GM06990 (cell line): ENCODE measurements around the gene RHCG.

Experiments
- DNase-seq: peaks from one replicate; pipeline ENCODE4 v3.0.0-alpha.2; 2011; ENCODE audit not compliant: insufficient read length; ENCODE audit errors: extremely low read depth
- H3K27me3 ChIP-seq: replicated peaks from 2 replicates; pipeline ENCODE4 v1.6.0; 2011; ENCODE audit warnings: low read length; ENCODE audit not compliant: control insufficient read depth, insufficient read depth
- H3K36me3 ChIP-seq: 2 replicates; pipeline ENCODE4 v1.5.1; 2011; ENCODE audit warnings: low read length; ENCODE audit not compliant: control insufficient read depth, insufficient read depth
- H3K4me3 ChIP-seq: replicated peaks from 2 replicates; pipeline ENCODE4 v1.5.1; 2011; ENCODE audit warnings: low read depth, mild to moderate bottlenecking, control low read depth, low read length
- CTCF ChIP-seq: IDR thresholded peaks from 2 replicates; pipeline ENCODE4 v1.5.1; 2011; ENCODE audit warnings: low read length, control low read depth, mild to moderate bottlenecking, inconsistent platforms; ENCODE audit not compliant: insufficient read depth, poor library complexity, severe bottlenecking

Gene RHCG

DNA sequence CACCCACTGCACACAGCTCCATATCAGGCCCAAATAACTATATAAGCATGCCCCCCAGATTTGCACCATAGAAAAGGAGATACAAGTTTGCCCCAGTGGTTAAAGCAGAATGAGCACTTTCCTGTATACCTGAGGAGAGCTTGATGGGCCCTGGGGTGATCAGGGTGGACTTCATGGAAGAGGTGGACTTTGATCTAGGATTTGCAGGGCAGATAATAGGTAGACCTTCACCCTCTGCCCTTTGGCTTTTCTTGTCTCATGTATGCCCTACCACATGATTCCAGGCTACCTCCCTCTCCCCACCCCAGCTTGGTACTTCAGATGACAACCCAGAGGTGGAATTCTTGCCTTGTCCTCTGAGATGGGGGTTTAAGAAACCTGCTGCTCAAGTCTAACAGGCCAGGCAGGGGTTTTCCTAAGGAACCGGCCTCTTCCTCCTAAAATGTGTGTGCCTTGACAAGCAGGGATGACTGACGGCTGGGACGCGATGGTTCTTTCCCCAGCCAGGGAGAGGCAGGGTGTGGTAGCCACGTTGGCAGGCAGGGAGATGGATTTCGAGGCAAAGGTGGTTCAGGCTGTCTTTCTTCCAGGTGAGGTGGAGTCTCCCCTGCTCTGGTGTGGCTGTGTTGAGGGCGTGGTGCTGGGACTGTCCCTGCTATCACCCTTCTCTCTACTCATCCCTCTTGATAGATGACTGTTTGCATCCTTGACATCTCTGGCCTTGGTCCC is 6.6 kb upstream of the RHCG start:
- no peak for TF ChIP-seq CTCF
- DNase-seq, result no peak
- H3K27me3 ChIP-seq, result no peaks in the 10 kb centered on the region; the same call in 1 of the 2 replicates
- H3K4me3 ChIP-seq, result no peak overlapping the region
- no peaks in the 10 kb centered on the region for H3K36me3 ChIP-seq

GRCh38 chr15:89501646-89502045 is 5.3 kb upstream of the RHCG start:
- Histone ChIP-seq H3K27me3 (no peaks in the 10 kb centered on the region; the same call in 1 of the 2 replicates), H3K36me3 (no peaks in the 10 kb centered on the region), H3K4me3 (no peak overlapping the region)
- no peak for TF ChIP-seq CTCF
- DNase-seq, result no peak

GRCh38 chr15:89500397-89501270 is 4.3 kb upstream of the RHCG start:
- DNase-seq, result no peak
- H3K36me3 ChIP-seq, result no peaks in the 10 kb centered on the region
- peaks cover 3% of the 10 kb centered on the region for H3K27me3 ChIP-seq
- TF ChIP-seq CTCF, result peak; percentile 69
- no peak overlapping the region for H3K4me3 ChIP-seq

DNA sequence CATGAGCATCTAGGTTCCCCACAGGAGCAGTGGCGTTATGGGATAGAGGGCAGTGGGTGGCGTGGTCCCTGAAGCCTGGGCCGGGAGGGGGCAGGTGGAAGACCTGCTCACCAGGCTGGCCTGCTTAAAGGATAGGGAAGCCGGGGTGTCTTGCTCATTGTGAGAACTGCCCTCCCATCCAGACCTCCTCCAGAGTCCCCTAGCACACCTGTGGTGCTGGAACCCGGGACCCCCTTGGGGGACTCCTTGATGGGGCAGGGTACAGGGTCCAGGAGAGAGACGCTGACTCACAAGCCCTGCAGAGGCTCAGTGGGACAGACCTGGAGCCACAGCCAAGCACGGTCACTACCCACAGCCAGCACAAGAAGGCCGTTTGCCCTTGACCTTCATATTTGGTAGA is 2.8 kb upstream of the RHCG start:
- no peak overlapping the region for H3K4me3 ChIP-seq
- H3K27me3 ChIP-seq, result peaks cover 5% of the 10 kb centered on the region
- no peak for DNase-seq
- TF ChIP-seq CTCF, result no peak
- no peaks in the 10 kb centered on the region for H3K36me3 ChIP-seq

DNA sequence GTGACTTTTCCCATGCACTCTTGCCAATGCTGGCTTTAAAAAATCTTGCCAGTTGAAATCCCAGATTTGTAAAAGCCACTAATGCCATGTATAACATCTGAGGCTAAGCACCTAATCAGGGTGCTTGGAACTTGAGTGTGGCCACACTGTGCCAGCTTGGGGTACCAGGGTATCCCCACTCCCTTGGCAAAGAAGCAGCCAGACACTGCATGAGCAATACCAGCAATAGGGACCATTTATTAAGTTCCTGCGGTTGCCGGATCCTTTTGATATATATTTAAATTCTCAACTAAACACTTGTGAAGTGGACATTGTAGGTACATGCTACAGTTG is 2.2 kb upstream of the RHCG start:
- H3K27me3 ChIP-seq, result peaks cover 5% of the 10 kb centered on the region
- no peak overlapping the region for H3K4me3 ChIP-seq
- H3K36me3 ChIP-seq, result no peaks in the 10 kb centered on the region
- DNase-seq, result no peak
- TF ChIP-seq CTCF, result no peak
